Measurements from ENCODE around the gene PLD4.

DNA sequence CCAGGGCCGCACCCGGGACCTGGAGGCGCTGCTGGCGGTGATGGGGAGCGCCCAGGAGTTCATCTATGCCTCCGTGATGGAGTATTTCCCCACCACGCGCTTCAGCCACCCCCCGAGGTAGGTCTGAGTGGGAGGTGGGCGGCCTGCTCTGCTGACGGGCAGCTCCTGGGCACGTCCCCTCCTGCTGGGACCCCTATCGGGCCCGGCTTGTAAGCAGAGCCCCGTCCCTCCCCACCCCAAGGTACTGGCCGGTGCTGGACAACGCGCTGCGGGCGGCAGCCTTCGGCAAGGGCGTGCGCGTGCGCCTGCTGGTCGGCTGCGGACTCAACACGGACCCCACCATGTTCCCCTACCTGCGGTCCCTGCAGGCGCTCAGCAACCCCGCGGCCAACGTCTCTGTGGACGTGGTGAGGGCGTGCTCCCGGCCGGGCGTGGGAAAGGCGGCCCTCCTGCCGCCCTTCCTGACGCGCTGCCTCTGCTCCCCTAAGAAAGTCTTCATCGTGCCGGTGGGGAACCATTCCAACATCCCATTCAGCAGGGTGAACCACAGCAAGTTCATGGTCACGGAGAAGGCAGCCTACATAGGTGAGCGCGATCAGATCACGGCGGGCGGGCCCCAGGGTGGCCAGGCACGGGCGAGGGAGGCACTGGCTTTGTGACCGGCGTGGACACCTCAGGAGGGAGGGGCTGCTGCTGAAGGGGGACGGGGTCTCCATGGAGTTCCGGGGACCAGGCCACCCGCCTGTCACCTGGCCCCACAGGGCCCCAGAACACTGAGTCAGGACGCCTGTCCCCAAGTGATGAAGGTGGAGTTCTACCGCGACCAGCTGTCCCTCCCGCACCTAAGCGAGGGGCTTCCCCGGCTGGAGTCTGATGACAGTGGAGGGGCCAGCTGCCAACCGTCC lies 7.3 kb downstream of the PLD4 start:
- TF ChIP-seq, protein P1, sequence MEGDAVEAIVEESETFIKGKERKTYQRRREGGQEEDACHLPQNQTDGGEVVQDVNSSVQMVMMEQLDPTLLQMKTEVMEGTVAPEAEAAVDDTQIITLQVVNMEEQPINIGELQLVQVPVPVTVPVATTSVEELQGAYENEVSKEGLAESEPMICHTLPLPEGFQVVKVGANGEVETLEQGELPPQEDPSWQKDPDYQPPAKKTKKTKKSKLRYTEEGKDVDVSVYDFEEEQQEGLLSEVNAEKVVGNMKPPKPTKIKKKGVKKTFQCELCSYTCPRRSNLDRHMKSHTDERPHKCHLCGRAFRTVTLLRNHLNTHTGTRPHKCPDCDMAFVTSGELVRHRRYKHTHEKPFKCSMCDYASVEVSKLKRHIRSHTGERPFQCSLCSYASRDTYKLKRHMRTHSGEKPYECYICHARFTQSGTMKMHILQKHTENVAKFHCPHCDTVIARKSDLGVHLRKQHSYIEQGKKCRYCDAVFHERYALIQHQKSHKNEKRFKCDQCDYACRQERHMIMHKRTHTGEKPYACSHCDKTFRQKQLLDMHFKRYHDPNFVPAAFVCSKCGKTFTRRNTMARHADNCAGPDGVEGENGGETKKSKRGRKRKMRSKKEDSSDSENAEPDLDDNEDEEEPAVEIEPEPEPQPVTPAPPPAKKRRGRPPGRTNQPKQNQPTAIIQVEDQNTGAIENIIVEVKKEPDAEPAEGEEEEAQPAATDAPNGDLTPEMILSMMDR (IDR thresholded peaks at IDR 0.05): no peak
- TF ChIP-seq POLR2AphosphoS5 (IDR thresholded peaks at IDR 0.05) (no peak), POLR2A (IDR thresholded peaks at IDR 0.05) (no peak)
